WTC11 (cell line): ENCODE measurements around the gene SLC25A6. TPM values are rescaled to one million over a fixed set of nuclear protein-coding genes. Genes with fewer than 3 reads are reported as not detected.

Experiments used
- ATAC-seq: fragments of 200-7000 bp; cut with Tn5 transposase; 2 replicates; pipeline ENCODE4 v1.10.0; 2021; ENCODE audit warnings: mild to moderate bottlenecking, moderate library complexity
- CTCF ChIA-PET: fragments of 300-600 bp; sonication (Branson Sonifier 250); formaldehyde crosslinking; loops from one replicate; lab custom pipeline; 2021; ENCODE audit warnings: antibody characterized with exemption; lab: Charles Lee
- POLR2A ChIA-PET: fragments of 350-600 bp; sonication (Branson Sonifier 250); formaldehyde crosslinking; loops from one replicate; lab custom pipeline; 2021; ENCODE audit warnings: antibody characterized with exemption; lab: Charles Lee
- DNase-seq: peaks from one replicate; pipeline ENCODE4 v3.0.0; 2021; ENCODE audit warnings: low spot score
- H3K27ac Mint-ChIP-seq: 2 replicates; pipeline ENCODE4 v1.8.0; 2021; ENCODE audit warnings: mixed read lengths
- H3K27me3 Mint-ChIP-seq: 2 replicates; pipeline ENCODE4 v1.8.0; 2021; ENCODE audit warnings: low read depth, mild to moderate bottlenecking, moderate library complexity, mixed read lengths
- H3K36me3 Mint-ChIP-seq: 2 replicates; pipeline ENCODE4 v1.8.0; 2021; ENCODE audit warnings: mixed read lengths
- H3K4me1 Mint-ChIP-seq: 2 replicates; pipeline ENCODE4 v1.8.0; 2022; ENCODE audit warnings: mixed read lengths
- H3K4me3 Mint-ChIP-seq: 2 replicates; pipeline ENCODE4 v1.8.0; 2021; ENCODE audit warnings: mild to moderate bottlenecking, moderate library complexity, mixed read lengths
- H3K9me3 Mint-ChIP-seq: 2 replicates; pipeline ENCODE4 v1.8.0; 2021; ENCODE audit warnings: mixed read lengths
- ATF2 ChIP-seq: sonication (generic); formaldehyde crosslinking; IDR thresholded peaks from 2 replicates; pipeline ENCODE4 v1.8.1; 2022; ENCODE audit warnings: low read depth, missing genetic modification reagents, borderline replicate concordance
- CBFB ChIP-seq: sonication (generic); formaldehyde crosslinking; IDR thresholded peaks from 2 replicates; pipeline ENCODE4 v1.8.1; 2022; ENCODE audit warnings: mild to moderate bottlenecking, low read depth, missing genetic modification reagents
- ERG ChIP-seq: fragments of 250-450 bp; sonication (Bioruptor Pico); IDR thresholded peaks from 2 replicates; pipeline ENCODE4 v1.8.0; 2021; ENCODE audit warnings: mild to moderate bottlenecking
- FOXP4 ChIP-seq: sonication (generic); formaldehyde crosslinking; IDR thresholded peaks from 2 replicates; pipeline ENCODE4 v1.8.0; 2022; ENCODE audit warnings: mild to moderate bottlenecking, missing genetic modification reagents
- GRHL2 ChIP-seq: fragments of 250-450 bp; sonication (Bioruptor Pico); IDR thresholded peaks from 2 replicates; pipeline ENCODE4 v1.8.0; 2022; ENCODE audit warnings: mild to moderate bottlenecking, moderate library complexity; ENCODE audit not compliant: insufficient replicate concordance, severe bottlenecking
- MAX ChIP-seq: sonication (generic); formaldehyde crosslinking; IDR thresholded peaks from 2 replicates; pipeline ENCODE4 v1.8.0; 2022; ENCODE audit warnings: mild to moderate bottlenecking, missing genetic modification reagents
- MYBL2 ChIP-seq: sonication (generic); formaldehyde crosslinking; IDR thresholded peaks from 2 replicates; pipeline ENCODE4 v1.8.1; 2023; ENCODE audit warnings: mild to moderate bottlenecking, moderate library complexity, missing genetic modification reagents
- NFYB ChIP-seq: sonication (generic); formaldehyde crosslinking; conservative IDR thresholded peaks from 2 replicates; pipeline ENCODE4 v1.8.0; 2022; ENCODE audit warnings: low read depth, missing genetic modification reagents
- NR1H2 ChIP-seq: sonication (generic); formaldehyde crosslinking; IDR thresholded peaks from 2 replicates; pipeline ENCODE4 v1.9.0; 2021; ENCODE audit warnings: mild to moderate bottlenecking, moderate library complexity, missing genetic modification reagents
- PRDM15 ChIP-seq: sonication (generic); formaldehyde crosslinking; IDR thresholded peaks from 2 replicates; pipeline ENCODE4 v1.8.0; 2022; ENCODE audit warnings: missing genetic modification reagents
- PREB ChIP-seq: sonication (generic); formaldehyde crosslinking; IDR thresholded peaks from 2 replicates; pipeline ENCODE4 v1.8.1; 2022; ENCODE audit warnings: mild to moderate bottlenecking, missing genetic modification reagents, moderate library complexity, borderline replicate concordance
- PRRX2 ChIP-seq: fragments of 250-450 bp; sonication (Bioruptor Pico); IDR thresholded peaks from 2 replicates; pipeline ENCODE4 v1.8.0; 2021; ENCODE audit warnings: mild to moderate bottlenecking
- SP1 ChIP-seq: sonication (generic); formaldehyde crosslinking; conservative IDR thresholded peaks from 2 replicates; pipeline ENCODE4 v1.8.1; 2022; ENCODE audit warnings: missing genetic modification reagents
- ZBTB21 ChIP-seq: sonication (generic); formaldehyde crosslinking; IDR thresholded peaks from 2 replicates; pipeline ENCODE4 v1.8.1; 2023; ENCODE audit warnings: mild to moderate bottlenecking, missing genetic modification reagents, borderline replicate concordance
- ZBTB43 ChIP-seq: sonication (generic); formaldehyde crosslinking; IDR thresholded peaks from 2 replicates; pipeline ENCODE4 v1.8.1; 2023; ENCODE audit warnings: mild to moderate bottlenecking, missing genetic modification reagents
- ZMAT4 ChIP-seq: fragments of 250-450 bp; sonication (Bioruptor Pico); IDR thresholded peaks from 2 replicates; pipeline ENCODE4 v1.9.0; 2021; ENCODE audit warnings: mild to moderate bottlenecking
- ZNF263 ChIP-seq: sonication (generic); formaldehyde crosslinking; IDR thresholded peaks from 2 replicates; pipeline ENCODE4 v1.8.1; 2022; ENCODE audit warnings: low read depth, mild to moderate bottlenecking, moderate library complexity, missing genetic modification reagents
- ZNF281 ChIP-seq: sonication (generic); formaldehyde crosslinking; IDR thresholded peaks from 2 replicates; pipeline ENCODE4 v1.8.0; 2023; ENCODE audit warnings: mild to moderate bottlenecking, missing genetic modification reagents
- total RNA-seq: library from RNA; stranded (reverse); gene quantifications from 3 replicates; pipeline ENCODE4 v1.2.3, GENCODE V29; 2021

Gene SLC25A6
- total RNA-seq, 1 experiment from 2014 or later: 627 TPM

GRCh38 chrX:1418901-1419544, 27.1 kb upstream of the SLC25A6 start (continued):
- no peak for TF ChIP-seq PRDM15 (CRISPR knock-in tag)
- TF ChIP-seq NR1H2 (CRISPR knock-in tag): no peak
- no peak for TF ChIP-seq GRHL2 (CRISPR knock-in tag)
- 0 out of 2 replicates have a peak, but pooled peaks have one; percentile 25 for TF ChIP-seq MAX (CRISPR knock-in tag)

GRCh38 chrX:1417921-1418771, 26.2 kb upstream of the SLC25A6 start:
- Mint-ChIP-seq H3K9me3 (peaks cover 14% of the 10 kb centered on the region), H3K4me3 (no peak overlapping the region), H3K4me1 (peaks cover 12% of the 10 kb centered on the region), H3K27me3 (no peaks in the 10 kb centered on the region), H3K36me3 (peaks cover 51% of the 10 kb centered on the region), H3K27ac (no peak overlapping the region)
- POLR2A ChIA-PET: no interaction called here
- no peak for DNase-seq
- CTCF ChIA-PET: no interaction called here
- no peak for ATAC-seq
- TF ChIP-seq ZBTB21: no peak
- no peak for TF ChIP-seq PREB
- 0 out of 2 replicates have a peak, but pooled peaks have one; percentile 15 for TF ChIP-seq ZBTB43 (CRISPR knock-in tag)
- TF ChIP-seq ZNF263: no peak
- no peak for TF ChIP-seq NFYB
- peak; percentile 41; the same call in 1 of the 2 replicates for TF ChIP-seq SP1 (CRISPR knock-in tag)
- TF ChIP-seq ZNF281 (CRISPR knock-in tag): no peak
- 0 out of 2 replicates have a peak, but pooled peaks have one; percentile 12 for TF ChIP-seq FOXP4 (CRISPR knock-in tag)
- 0 out of 2 replicates have a peak, but pooled peaks have one; percentile 13 for TF ChIP-seq ZMAT4 (CRISPR knock-in tag)
- TF ChIP-seq ATF2: no peak
- TF ChIP-seq ERG (CRISPR knock-in tag): peak; percentile 26; the same call in 1 of the 2 replicates
- 0 out of 2 replicates have a peak, but pooled peaks have one; percentile 37 for TF ChIP-seq MYBL2 (CRISPR knock-in tag)
- TF ChIP-seq PRRX2: 0 out of 2 replicates have a peak, but pooled peaks have one; percentile 24
- TF ChIP-seq CBFB (CRISPR knock-in tag): peak; percentile 25; the same call in 1 of the 2 replicates
